SH-SY5Y (cell line): ENCODE measurements around the gene ATG13.

Source experiments
- GATA2 ChIP-seq: IDR thresholded peaks from 2 replicates; pipeline ENCODE4 v1.6.1; 2011; ENCODE audit warnings: mild to moderate bottlenecking, low read depth, low read length
- GATA3 ChIP-seq: IDR thresholded peaks from 2 replicates; pipeline ENCODE4 v1.6.1; 2011; ENCODE audit warnings: low read depth, mild to moderate bottlenecking, low read length, moderate library complexity

DNA sequence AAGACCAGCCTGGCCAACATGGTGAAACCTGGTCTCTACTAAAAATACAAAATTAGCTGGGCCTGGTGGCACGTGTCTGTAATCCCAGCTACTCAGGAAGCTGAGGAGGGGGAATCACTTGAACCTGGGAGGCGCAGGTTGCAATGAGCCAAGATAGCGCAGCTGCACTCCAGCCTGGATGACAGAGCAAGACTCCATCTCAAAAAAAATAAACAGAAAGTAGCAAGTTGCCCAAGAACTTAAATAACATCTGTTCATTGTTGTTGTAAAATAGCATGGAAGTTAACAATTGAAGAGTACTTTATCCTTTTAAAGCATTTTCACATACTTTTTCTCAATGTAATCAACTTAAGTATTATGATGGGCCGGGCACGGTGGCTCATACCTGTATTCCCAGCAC lies 29.2 kb upstream of the ATG13 start:
- no peak for TF ChIP-seq GATA2
- TF ChIP-seq GATA3: no peak
